Stimulated activated naive CD8-positive, alpha-beta T cell treated with anti-CD3 and anti-CD28 coated beads, Interleukin-15, Interleukin-2, amounts not matched to agents 100 U/mL and 50 U/mL, for 24 hours (primary cell): Measurements from ENCODE around the gene CALML4.
"Not testable (repeated sequence)": the region's sequence is repeated elsewhere in the genome, so short reads cannot be mapped to it uniquely, and the experiment has no call there.

Source experiments
- ATAC-seq: fragments of 150-1000 bp; cut with Tn5 transposase; one replicate; pipeline ENCODE4 v1.10.0; 2021
- DNase-seq: peaks from one replicate; pipeline ENCODE4 v3.0.0; 2021

Gene CALML4

DNA sequence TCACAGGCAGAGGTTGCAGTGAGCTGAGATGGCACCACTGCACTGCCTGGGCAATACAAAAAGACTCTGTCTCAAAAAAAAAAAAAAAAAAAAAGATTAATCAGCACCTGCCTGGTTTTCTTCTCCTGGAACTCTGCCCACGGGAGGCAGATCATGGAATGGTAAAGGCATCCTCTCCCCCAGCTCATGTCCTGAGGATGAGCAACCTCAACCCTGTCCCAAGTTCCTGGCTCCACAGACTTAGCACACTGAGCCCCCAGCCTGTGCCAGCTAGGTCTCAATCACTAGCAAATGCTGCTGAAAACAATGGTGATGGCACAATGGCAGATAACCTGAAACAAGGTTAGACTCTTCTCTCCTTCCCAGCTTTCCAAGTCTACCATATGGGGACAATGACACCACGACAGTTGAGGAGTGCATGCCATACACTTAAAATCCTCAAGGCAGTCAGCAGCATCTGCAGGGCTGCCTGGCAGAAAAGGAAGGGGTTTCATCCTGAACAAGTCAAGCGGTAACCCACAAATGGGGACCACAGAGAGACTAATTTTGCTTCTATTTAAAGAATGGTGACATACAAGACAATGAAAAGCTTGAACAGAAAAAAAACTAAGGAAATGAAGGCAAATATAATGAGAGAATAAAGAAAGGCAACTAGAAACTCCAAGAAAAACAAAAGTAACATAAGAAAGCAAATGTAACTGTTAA, 19.6 kb upstream of the CALML4 start:
- DNase-seq = no peak
- ATAC-seq = no peak

DNA sequence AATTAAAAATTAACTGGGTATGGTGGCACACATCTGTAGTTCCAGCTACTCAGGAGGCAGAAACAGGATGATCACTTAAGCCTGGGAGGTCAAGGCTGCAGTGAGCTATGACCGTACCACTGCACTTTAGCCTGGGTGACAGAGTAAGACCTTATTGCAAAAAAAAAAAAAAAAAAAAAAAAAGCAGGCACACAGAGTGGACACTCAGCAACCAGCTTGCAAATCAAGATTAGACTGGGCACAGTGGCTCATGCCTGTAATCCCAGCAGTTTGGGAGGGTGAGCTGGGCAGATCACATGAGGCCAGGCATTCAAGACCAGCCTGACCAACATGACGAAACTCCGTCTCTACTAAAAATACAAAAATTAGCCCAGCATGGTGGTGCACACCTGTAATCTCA, 19.0 kb upstream of the CALML4 start:
- DNase-seq (no peak), ATAC-seq (no peak)

- ATAC-seq = no peak
- no peak for DNase-seq
These were observed 18.0 kb upstream of the CALML4 start for GRCh38 chr15:68223171-68223570.

- ATAC-seq, DNase-seq: not testable (repeated sequence)
These were observed 17.3 kb upstream of the CALML4 start for GRCh38 chr15:68222432-68222743.

DNA sequence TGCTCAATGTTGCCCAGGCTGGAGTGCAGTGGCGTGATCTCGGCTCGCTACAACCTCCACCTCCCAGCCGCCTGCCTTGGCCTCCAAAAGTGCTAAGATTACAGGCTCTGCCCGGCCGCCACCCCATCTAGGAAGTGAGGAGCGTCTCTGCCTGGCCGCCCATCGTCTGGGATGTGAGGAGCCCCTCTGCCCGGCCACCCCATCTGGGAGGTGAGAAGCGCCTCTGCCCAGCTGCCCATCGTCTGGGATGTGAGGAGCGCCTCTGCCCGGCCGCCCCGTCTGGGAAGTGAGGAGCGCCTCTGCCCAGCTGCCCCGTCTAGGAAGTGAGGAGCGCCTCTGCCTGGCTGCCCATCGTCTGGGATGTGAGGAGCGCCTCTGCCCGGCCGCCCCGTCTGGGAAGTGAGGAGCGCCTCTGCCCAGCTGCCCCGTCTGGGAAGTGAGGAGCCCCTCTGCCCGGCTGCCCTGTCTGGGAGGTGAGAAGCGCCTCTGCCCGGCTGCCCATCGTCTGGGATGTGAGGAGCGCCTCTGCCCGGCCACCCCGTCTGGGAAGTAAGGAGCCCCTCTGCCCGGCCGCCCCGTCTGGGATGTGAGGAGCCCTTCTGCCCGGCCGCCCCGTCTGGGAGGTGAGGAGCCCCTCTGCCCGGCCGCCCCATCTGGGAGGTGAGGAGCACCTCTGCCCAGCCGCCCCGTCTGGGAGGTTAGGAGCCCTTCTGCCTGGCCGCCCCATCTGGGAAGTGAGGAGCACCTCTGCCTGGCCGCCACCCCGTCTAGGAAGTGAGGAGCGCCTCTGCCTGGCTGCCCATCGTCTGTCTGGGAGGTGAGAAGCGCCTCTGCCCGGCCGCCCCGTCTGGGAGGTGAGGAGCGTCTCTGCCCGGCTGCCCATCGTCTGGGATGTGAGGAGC, 16.6 kb upstream of the CALML4 start:
- not testable (repeated sequence) for ATAC-seq, DNase-seq

DNA sequence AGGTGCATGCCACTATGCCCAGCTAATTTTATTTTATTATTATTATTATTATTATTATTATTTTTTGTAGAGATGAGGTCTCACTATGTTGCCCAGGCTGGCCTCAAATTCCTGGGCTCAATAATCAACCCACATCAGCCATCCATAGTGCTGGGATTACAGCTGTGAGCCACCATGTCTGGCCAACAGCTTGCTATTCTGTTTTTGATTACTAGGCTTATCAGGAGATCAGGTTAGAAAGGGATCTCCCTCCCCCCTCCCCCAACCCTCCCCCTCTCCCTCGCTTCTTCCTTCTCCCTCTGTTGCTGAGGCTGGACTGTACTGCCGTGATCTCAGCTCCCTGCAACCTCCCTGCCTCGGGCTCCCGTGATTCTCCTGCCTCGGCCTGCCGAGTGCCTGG, 15.8 kb upstream of the CALML4 start:
- DNase-seq (no peak), ATAC-seq (no peak)

GRCh38 chr15:68220489-68220888, 15.4 kb upstream of the CALML4 start:
- ATAC-seq (no peak), DNase-seq (no peak)

- ATAC-seq (no peak), DNase-seq (no peak)
These were observed 14.0 kb upstream of the CALML4 start for GRCh38 chr15:68218847-68219798.

DNA sequence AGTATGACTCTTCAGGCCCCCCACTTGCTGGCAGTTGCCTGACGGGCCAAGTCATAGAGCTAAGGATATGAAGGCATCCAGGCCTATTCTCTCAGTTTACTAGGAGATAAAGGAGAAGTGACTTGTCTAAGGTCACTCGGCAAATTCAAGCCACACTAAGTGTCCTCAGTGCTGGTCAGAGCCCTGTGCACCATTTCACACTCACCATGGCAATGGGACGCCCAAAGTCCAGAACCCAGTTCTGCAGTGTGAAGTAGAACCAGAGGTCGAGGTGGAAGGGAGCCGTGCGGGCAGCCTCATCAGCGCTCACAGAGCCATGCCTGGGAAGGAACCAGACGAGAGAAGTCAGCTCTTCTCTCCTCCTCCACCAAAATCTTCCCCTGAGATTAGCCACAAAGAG, 13.2 kb upstream of the CALML4 start:
- DNase-seq (no peak), ATAC-seq (no peak)

- no peak for ATAC-seq
- DNase-seq = no peak
These were observed 12.2 kb upstream of the CALML4 start for GRCh38 chr15:68217341-68217740.

- ATAC-seq (no peak), DNase-seq (no peak)
These were observed 9.7 kb upstream of the CALML4 start for GRCh38 chr15:68214838-68215254.

DNA sequence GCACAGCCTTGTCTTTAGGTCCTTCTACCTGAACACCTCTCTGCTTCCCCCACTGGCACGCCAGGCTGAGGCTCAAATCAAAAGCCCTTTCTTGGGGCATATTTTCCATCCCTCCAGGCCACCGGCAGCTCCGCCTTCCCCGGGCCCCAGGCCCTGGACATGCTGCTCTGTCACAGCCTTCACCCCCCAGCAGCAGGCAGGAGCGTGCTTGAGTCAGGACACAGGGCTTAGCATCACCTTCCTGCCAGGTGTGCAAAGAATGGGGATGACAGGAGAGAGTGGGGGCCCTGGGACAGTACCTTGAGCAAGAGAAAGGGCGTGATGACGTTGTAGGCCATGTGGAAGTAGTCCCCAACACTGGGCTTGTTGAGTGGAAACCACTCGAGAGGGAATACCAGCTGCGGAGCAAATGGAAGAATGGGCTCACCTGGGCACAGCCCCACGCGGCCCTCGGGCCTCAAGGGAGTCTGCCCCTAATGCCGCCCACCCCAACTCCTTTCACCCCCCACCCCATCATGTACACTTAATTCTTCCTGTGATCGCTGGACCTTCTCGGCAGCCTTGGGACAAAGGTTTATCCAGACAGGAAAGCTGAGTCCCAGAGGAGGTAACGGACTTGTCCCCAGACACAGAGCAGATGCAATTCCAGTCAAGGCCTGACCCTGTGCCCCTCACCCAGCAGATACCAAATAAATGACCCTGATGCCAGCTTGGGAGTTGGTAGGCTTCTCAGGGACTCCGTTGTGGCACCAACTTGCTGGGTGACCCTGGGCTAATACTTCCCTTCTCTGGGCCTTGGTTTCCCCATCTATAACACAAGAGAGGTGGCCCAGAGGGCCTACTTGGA, 9.1 kb upstream of the CALML4 start:
- no peak for ATAC-seq
- DNase-seq = no peak

GRCh38 chr15:68213491-68213845, 8.3 kb upstream of the CALML4 start:
- not testable (repeated sequence) for DNase-seq, ATAC-seq

DNA sequence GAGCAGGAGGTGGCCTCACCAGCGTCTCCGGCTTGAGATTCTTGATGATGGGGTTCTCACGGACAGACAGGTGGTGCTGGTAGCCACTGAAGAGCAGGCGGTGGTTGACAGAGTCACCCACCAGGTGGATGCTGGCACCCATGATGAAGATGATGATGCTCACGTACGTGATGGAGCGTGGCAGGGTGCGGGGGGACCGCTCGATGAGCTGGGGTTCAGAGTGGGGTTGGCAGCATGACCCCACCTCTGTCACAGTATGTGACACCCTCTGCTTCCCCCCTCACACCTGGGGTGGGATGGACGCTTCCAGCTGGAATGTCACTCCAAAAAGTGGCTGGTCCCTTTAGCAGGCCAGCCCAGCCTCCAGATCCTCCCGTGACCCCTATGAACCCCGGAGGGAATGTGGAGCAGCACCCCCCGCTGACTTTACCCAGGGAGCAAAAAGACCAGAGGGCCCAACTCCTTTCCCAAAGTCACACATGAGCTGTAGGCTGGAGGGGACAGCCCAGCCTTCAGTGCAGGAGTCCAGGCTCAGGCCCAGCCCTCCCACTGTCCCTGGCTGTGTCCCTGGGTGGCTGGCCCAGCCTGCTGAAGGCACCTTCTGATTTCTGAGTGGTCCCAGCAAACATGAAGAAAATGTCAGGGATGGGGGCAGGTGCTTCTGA, 6.7 kb upstream of the CALML4 start:
- ATAC-seq = no peak
- no peak for DNase-seq

- ATAC-seq = peak; percentile 21
- peak; percentile 72 for DNase-seq
These were observed 5.9 kb upstream of the CALML4 start for GRCh38 chr15:68210821-68211655.

DNA sequence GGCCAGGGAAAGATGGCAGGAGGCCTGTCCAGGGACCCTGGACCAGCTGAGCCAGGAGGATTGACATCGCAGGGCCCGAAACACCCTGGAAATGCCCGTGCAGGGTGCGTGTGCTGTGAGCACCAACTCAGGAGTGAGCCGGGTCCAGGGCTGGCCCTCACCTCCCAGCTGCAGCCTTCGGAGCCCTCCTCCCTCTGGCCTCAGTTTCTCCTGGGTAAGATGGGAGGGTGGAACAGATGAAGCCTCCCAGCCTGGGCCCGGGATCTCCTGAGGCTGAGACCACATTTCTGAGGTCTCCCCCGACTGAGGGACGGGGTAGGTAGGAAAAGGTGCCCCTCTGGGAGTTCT, 5.3 kb upstream of the CALML4 start:
- no peak for ATAC-seq
- no peak for DNase-seq

DNA sequence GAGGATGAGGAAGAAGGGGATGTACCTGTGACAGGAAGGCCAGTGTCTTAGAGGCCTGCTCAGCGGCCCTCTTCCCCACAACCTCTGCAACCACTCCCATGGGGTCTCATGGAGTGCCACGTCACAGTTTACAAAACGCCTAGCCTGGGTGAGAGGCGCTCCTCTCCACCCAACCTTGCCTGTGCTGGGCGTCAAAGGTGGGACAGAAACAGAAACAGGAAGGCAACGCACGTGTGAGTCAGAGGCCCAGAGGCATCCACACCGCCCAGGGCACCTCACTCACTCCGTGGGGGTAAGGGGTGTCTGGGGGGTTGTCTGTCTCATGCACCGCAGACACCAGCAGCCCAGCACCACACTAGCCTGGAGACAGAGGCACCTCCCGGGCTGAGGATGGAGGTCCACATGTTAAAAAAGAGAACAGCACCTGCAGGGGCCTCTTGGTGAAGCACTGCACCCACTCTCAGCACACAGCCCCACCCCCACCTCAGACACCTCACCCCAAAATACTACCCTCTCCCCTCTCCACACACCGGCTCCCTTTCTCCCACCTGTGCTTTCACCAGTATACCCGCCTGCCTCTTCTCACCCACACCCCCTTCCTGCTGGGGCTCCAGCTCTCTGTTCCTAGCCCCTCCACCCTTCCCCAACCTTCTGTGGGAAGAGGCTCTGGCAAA, 4.7 kb upstream of the CALML4 start:
- DNase-seq (peak; percentile 33), ATAC-seq (peak; percentile 69)

GRCh38 chr15:68209272-68209671, 4.1 kb upstream of the CALML4 start:
- DNase-seq (no peak), ATAC-seq (no peak)

DNA sequence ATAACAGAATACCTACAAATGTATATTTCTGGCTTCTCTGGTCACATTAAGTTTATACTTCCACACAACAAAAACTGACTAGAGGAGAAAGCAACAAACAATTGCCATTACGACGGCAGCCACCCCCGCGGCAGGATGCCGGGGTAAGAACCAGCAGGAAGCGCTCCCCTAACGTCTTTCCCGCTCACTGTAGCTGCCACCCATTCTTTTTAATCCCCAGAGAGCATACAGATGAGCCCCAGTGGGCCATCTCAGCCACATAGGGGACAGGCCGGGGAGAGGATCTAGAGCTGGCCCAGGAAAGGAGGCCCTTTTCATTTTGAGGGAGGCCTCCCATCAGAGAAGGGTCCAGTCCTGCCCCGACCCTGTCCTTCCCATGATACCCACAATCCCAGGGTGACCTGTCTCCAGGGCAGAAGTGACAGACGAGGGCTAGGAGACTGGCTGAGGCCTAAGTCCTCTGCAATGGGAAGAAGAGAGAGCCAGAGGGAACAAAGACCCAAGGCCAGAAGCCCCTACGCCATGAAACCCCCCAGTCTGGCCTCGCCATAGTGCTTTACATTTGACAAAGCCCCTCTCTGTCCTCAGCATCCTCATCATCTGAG, 3.6 kb upstream of the CALML4 start:
- DNase-seq (no peak), ATAC-seq (no peak)
